Measurements from ENCODE around the gene ATG9B.

Gene ATG9B

GRCh38 chr7:150979713-150980390, 44.4 kb downstream of the ATG9B start:
- no peak for DNase-seq (ENCODE audit: insufficient read length)
- no peak for TF ChIP-seq POLR2A (IDR thresholded peaks at IDR 0.05; ENCODE audit: low read depth, low read length)
- TF ChIP-seq POLR2AphosphoS5 (IDR thresholded peaks at IDR 0.05; ENCODE audit: low read depth, low read length) = no peak
- TF ChIP-seq TAF1 (IDR thresholded peaks at IDR 0.05; ENCODE audit: borderline replicate concordance, low read depth, low read length) = no peak
- no peak for FAIRE-seq

GRCh38 chr7:150978126-150978789, 46.0 kb downstream of the ATG9B start, which contains the start of gene KCNH2:
TSS of gene KCNH2 (minus strand) at chr7:150978321. CDS start at chr7:150977913, 408 bp downstream.
- TF ChIP-seq TAF1 (IDR thresholded peaks at IDR 0.05; ENCODE audit: borderline replicate concordance, low read depth, low read length) (no peak), POLR2A (IDR thresholded peaks at IDR 0.05; ENCODE audit: low read depth, low read length) (no peak), POLR2AphosphoS5 (IDR thresholded peaks at IDR 0.05; ENCODE audit: low read depth, low read length) (no peak)
- no peak for FAIRE-seq
- no peak for DNase-seq (ENCODE audit: insufficient read length)

- no peak for FAIRE-seq
- TF ChIP-seq POLR2A (IDR thresholded peaks at IDR 0.05; ENCODE audit: low read depth, low read length) = no peak
- no peak for TF ChIP-seq TAF1 (IDR thresholded peaks at IDR 0.05; ENCODE audit: borderline replicate concordance, low read depth, low read length)
- no peak for TF ChIP-seq POLR2AphosphoS5 (IDR thresholded peaks at IDR 0.05; ENCODE audit: low read depth, low read length)
- no peak for DNase-seq (ENCODE audit: insufficient read length)
These were observed 46.7 kb downstream of the ATG9B start for GRCh38 chr7:150977382-150978125.

- no peak for FAIRE-seq
- TF ChIP-seq POLR2A (IDR thresholded peaks at IDR 0.05; ENCODE audit: low read depth, low read length) (no peak), TAF1 (IDR thresholded peaks at IDR 0.05; ENCODE audit: borderline replicate concordance, low read depth, low read length) (no peak), POLR2AphosphoS5 (IDR thresholded peaks at IDR 0.05; ENCODE audit: low read depth, low read length) (no peak)
- no peak for DNase-seq (ENCODE audit: insufficient read length)
These were observed 47.5 kb downstream of the ATG9B start for GRCh38 chr7:150976529-150977381.

- no peak for DNase-seq (ENCODE audit: insufficient read length)
- no peak for TF ChIP-seq TAF1 (IDR thresholded peaks at IDR 0.05; ENCODE audit: borderline replicate concordance, low read depth, low read length)
- no peak for TF ChIP-seq POLR2A (IDR thresholded peaks at IDR 0.05; ENCODE audit: low read depth, low read length)
- TF ChIP-seq POLR2AphosphoS5 (IDR thresholded peaks at IDR 0.05; ENCODE audit: low read depth, low read length) = no peak
- no peak for FAIRE-seq
These were observed 48.6 kb downstream of the ATG9B start for GRCh38 chr7:150975536-150976319.

GRCh38 chr7:150974468-150975391, 49.6 kb downstream of the ATG9B start:
- DNase-seq (ENCODE audit: insufficient read length) = peak; percentile 67
- TF ChIP-seq POLR2AphosphoS5 (IDR thresholded peaks at IDR 0.05; ENCODE audit: low read depth, low read length) (no peak), POLR2A (IDR thresholded peaks at IDR 0.05; ENCODE audit: low read depth, low read length) (no peak), TAF1 (IDR thresholded peaks at IDR 0.05; ENCODE audit: borderline replicate concordance, low read depth, low read length) (no peak)
- peak; percentile 76 for FAIRE-seq

- FAIRE-seq (no peak), DNase-seq (ENCODE audit: insufficient read length) (no peak)
- no peak for TF ChIP-seq POLR2A (IDR thresholded peaks at IDR 0.05; ENCODE audit: low read depth, low read length)
- no peak for TF ChIP-seq TAF1 (IDR thresholded peaks at IDR 0.05; ENCODE audit: borderline replicate concordance, low read depth, low read length)
- TF ChIP-seq POLR2AphosphoS5 (IDR thresholded peaks at IDR 0.05; ENCODE audit: low read depth, low read length) = no peak
These were observed 50.5 kb downstream of the ATG9B start for GRCh38 chr7:150973571-150974451.

- no peak for DNase-seq (ENCODE audit: insufficient read length)
- no peak for FAIRE-seq
- TF ChIP-seq POLR2A (IDR thresholded peaks at IDR 0.05; ENCODE audit: low read depth, low read length) = no peak
- TF ChIP-seq TAF1 (IDR thresholded peaks at IDR 0.05; ENCODE audit: borderline replicate concordance, low read depth, low read length) = no peak
These were observed 51.6 kb downstream of the ATG9B start for GRCh38 chr7:150972741-150973140.

- FAIRE-seq (no peak), DNase-seq (ENCODE audit: insufficient read length) (no peak)
- TF ChIP-seq POLR2A (IDR thresholded peaks at IDR 0.05; ENCODE audit: low read depth, low read length) (no peak), TAF1 (IDR thresholded peaks at IDR 0.05; ENCODE audit: borderline replicate concordance, low read depth, low read length) (no peak), POLR2AphosphoS5 (IDR thresholded peaks at IDR 0.05; ENCODE audit: low read depth, low read length) (no peak)
These were observed 52.2 kb downstream of the ATG9B start for GRCh38 chr7:150972023-150972468.
